IPS-18c (cell line): Measurements from ENCODE around the gene KCNH8.

ENCODE experiments used
- H3K4me3 ChIP-seq: 2 replicates; pipeline ENCODE4 v1.7.0; 2013; ENCODE audit warnings: low read depth, mild to moderate bottlenecking, low read length, moderate library complexity; ENCODE audit not compliant: insufficient read depth
- H3K9me3 ChIP-seq: one replicate; pipeline ENCODE4 v1.6.1; 2013; ENCODE audit warnings: mild to moderate bottlenecking, low read length, moderate library complexity; ENCODE audit not compliant: control insufficient read depth, insufficient read depth

KCNH8 gene

DNA sequence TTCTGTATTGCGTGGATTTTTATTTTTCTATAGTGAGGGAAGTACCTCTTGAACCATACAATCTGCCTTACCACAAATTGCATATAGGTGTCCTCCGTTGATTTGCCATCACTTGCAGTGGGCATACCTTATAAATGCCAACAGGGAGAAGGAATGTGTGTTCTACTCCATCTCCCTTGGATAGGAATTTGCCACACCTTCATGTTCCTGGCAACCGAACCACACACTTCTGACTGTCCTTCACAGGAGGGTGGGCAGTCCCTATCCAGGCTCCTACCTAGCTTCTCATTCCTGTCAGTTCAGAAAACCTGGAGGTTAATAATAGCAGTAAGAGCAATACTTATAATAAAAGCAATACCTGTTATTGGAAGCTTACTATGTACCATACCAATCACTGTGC is 428.0 kb downstream of the KCNH8 start:
- Histone ChIP-seq H3K4me3 (no peak overlapping the region), H3K9me3 (no peaks in the 10 kb centered on the region)
